IPS-15b (cell line): ENCODE data around the gene BCLAF1.

ENCODE experiments used
- H3K27me3 ChIP-seq: one replicate; pipeline ENCODE4 v1.6.1; 2013; ENCODE audit warnings: low read length; ENCODE audit not compliant: control insufficient read depth, insufficient read depth
- H3K36me3 ChIP-seq: one replicate; pipeline ENCODE4 v1.6.1; 2013; ENCODE audit warnings: low read length; ENCODE audit not compliant: control insufficient read depth, insufficient read depth
- H3K4me1 ChIP-seq: one replicate; pipeline ENCODE4 v1.6.1; 2013; ENCODE audit warnings: mild to moderate bottlenecking, low read length; ENCODE audit not compliant: control insufficient read depth, insufficient read depth
- H3K4me3 ChIP-seq: one replicate; pipeline ENCODE4 v1.5.1; 2013; ENCODE audit warnings: low read depth, low read length
- H3K9ac ChIP-seq: one replicate; pipeline ENCODE4 v1.6.1; 2013; ENCODE audit warnings: low read depth, mild to moderate bottlenecking, low read length
- H3K9me3 ChIP-seq: one replicate; pipeline ENCODE4 v1.6.1; 2013; ENCODE audit warnings: mild to moderate bottlenecking, low read length; ENCODE audit not compliant: control insufficient read depth, insufficient read depth

Gene BCLAF1

DNA sequence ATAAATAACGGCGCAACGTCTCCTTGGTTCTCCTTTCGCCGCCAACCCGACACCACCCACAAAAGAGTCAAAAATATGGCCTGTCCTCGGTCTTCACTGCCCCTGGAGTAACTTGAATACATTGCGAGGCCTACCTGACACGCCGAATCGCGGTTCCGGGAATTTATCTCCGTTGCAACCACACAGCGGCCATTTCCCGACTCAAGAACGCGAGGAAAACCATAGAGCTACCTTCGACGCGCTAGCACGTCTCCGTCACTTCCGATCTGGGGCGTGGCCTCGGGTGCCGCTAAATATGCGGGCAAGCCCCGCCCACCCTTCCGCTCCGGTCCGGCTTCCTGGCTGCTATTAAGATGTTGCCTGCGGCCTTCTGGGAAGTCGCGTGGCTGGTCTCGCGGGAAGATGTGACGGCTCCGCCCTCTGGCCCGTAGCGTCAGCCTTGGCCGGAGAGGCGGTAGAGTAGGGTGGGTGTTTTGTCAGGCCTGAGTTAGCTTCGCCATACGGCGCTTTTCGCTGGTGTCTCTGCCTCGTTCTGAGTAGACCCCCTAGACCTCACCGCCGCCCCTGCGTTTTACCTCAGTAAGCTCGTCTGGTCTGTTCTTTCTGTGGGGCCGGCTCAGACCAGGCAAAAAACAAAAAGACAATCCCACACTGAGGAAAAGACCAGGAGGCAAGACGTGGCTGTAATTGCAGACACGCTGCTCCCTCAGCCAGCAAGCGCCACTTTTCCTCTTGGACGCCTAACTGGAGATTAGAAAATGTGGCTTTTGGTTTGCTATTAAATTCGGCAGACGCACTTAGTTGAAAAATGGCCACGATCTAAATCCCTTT lies at the start of gene BCLAF1:
Gene BCLAF1 (minus strand): TSS at position 268 of the 831 bp plus-strand sequence. CDS start 9,980 bp downstream, outside the sequence.
- Histone ChIP-seq H3K27me3 (no peaks in the 10 kb centered on the region), H3K9me3 (no peaks in the 10 kb centered on the region), H3K9ac (peak within 1 kb of the TSS; percentile 100), H3K4me1 (peaks cover 11% of the 10 kb centered on the region), H3K4me3 (peak within 1 kb of the TSS; percentile 100), H3K36me3 (peaks cover 2% of the 10 kb centered on the region)

DNA sequence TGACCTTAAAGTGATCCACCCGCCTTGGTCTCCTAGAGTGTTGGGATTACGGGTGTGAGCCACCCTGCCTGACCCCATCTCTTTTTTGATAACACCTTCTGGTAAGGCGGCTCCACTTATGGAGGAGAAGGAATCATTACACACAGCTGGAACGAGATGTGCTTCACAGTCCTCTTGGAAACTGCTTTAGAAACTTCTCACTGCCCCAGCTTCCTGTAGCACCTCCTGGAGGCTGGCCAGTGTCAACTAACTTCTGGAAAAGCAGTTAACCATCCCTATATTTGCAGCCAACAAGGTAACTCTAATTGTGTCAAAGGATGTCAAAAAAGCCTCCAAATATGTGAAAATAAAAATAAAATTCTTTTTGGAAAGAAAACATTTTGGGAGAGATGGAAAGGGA lies 48.8 kb upstream of the BCLAF1 start:
- H3K27me3 ChIP-seq, result no peaks in the 10 kb centered on the region
- no peaks in the 10 kb centered on the region for H3K9me3 ChIP-seq
- H3K4me1 ChIP-seq, result no peaks in the 10 kb centered on the region
- no peak overlapping the region for H3K9ac ChIP-seq
- no peak overlapping the region for H3K4me3 ChIP-seq
- no peaks in the 10 kb centered on the region for H3K36me3 ChIP-seq

- Histone ChIP-seq H3K27me3 (no peaks in the 10 kb centered on the region), H3K4me1 (no peaks in the 10 kb centered on the region), H3K9me3 (no peaks in the 10 kb centered on the region), H3K9ac (no peak overlapping the region), H3K36me3 (no peaks in the 10 kb centered on the region), H3K4me3 (no peak overlapping the region)
Observed at GRCh38 chr6:136337606-136338005, 48.0 kb upstream of the BCLAF1 start.

GRCh38 chr6:136337121-136337520 lies 47.5 kb upstream of the BCLAF1 start:
- Histone ChIP-seq H3K9me3 (no peaks in the 10 kb centered on the region), H3K4me1 (no peaks in the 10 kb centered on the region), H3K9ac (no peak overlapping the region), H3K36me3 (no peaks in the 10 kb centered on the region), H3K4me3 (no peak overlapping the region), H3K27me3 (no peaks in the 10 kb centered on the region)

DNA sequence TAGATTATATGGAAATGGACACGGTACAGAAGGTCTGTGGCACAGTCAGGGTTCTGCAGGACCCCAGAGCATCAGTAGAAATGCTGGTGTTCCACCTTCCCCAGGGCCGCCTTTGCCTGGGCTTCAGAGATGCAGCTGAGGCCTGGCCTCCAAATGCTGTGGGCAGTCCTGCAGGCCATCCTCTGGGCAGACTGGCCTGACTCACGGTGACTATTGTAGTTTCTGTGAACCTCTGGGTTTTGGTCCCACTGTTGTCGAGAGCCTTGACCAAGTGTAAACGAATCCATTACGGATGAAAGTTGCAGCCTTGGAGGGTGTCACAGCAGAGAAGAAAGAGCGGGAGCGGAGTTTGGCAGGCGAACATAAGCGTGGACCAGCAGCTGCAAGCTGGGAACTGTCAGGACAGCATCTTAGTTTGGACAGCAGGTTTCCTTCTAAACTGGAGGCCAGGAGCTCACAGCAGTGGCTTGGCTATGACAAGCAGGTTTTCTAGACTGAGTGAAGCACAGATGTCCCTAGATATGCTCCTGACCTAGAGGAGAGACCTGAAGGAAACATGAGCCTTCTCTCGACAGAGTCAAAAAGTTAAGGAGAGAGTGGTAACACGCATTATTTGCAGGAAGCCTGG lies 46.2 kb upstream of the BCLAF1 start:
- H3K27me3 ChIP-seq, result no peaks in the 10 kb centered on the region
- no peaks in the 10 kb centered on the region for H3K36me3 ChIP-seq
- no peak overlapping the region for H3K4me3 ChIP-seq
- H3K9ac ChIP-seq, result no peak overlapping the region
- no peaks in the 10 kb centered on the region for H3K4me1 ChIP-seq
- H3K9me3 ChIP-seq, result no peaks in the 10 kb centered on the region

DNA sequence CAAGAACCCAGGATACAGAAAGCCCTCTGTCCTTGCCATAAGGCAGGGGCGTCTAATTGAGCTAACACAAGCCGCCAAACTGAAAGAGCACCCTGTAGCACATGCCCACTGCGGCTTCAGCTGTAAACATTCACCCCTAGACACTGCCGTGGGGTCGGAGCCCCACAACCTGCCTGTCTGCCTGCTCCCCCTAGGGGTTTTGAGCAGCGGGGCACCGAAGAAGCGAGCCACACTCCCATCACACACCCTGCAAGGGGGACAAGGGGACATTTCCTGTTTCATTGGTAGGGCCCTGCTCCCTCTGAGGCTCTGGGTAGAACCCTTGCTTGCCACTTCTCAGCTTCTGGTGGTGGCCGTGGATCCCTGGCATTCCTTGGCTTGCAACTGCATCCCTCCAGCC lies 45.2 kb upstream of the BCLAF1 start:
- Histone ChIP-seq H3K27me3 (no peaks in the 10 kb centered on the region), H3K4me3 (no peak overlapping the region), H3K9me3 (no peaks in the 10 kb centered on the region), H3K9ac (no peak overlapping the region), H3K36me3 (no peaks in the 10 kb centered on the region), H3K4me1 (no peaks in the 10 kb centered on the region)

- H3K9me3 ChIP-seq, result no peaks in the 10 kb centered on the region
Observed at GRCh38 chr6:136334465-136334846, 44.8 kb upstream of the BCLAF1 start.

GRCh38 chr6:136333824-136334464 lies 44.3 kb upstream of the BCLAF1 start:
- Histone ChIP-seq H3K36me3 (no peaks in the 10 kb centered on the region), H3K4me1 (no peaks in the 10 kb centered on the region), H3K4me3 (no peak overlapping the region), H3K9me3 (no peaks in the 10 kb centered on the region), H3K9ac (no peak overlapping the region), H3K27me3 (no peaks in the 10 kb centered on the region)

More at GRCh38 chr6:136334465-136334846, 44.8 kb upstream of the BCLAF1 start:
- no peak overlapping the region for H3K9ac ChIP-seq
- H3K36me3 ChIP-seq, result no peaks in the 10 kb centered on the region
- H3K4me3 ChIP-seq, result no peak overlapping the region
- no peaks in the 10 kb centered on the region for H3K4me1 ChIP-seq
- no peaks in the 10 kb centered on the region for H3K27me3 ChIP-seq

DNA sequence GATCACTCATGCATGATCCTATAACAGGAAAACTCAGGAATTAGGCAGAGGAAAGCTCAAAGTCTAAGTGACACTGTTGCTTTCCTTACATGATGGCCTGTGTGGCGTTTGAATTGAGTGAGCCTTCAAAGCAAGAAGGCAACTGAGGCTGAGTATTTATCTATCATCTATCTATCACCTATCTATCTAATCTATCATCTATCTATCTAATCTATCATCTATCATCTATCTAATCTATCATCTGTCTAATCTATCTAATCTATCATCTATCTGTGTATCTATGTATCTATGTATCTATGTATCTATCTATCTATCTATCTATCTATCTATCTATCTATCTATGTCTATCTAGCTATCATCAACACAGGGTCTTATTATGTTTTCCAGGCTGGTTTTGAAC lies 41.8 kb upstream of the BCLAF1 start:
- H3K27me3 ChIP-seq, result no peaks in the 10 kb centered on the region
- no peak overlapping the region for H3K4me3 ChIP-seq
- no peaks in the 10 kb centered on the region for H3K36me3 ChIP-seq
- H3K9me3 ChIP-seq, result no peaks in the 10 kb centered on the region
- no peak overlapping the region for H3K9ac ChIP-seq
- no peaks in the 10 kb centered on the region for H3K4me1 ChIP-seq

DNA sequence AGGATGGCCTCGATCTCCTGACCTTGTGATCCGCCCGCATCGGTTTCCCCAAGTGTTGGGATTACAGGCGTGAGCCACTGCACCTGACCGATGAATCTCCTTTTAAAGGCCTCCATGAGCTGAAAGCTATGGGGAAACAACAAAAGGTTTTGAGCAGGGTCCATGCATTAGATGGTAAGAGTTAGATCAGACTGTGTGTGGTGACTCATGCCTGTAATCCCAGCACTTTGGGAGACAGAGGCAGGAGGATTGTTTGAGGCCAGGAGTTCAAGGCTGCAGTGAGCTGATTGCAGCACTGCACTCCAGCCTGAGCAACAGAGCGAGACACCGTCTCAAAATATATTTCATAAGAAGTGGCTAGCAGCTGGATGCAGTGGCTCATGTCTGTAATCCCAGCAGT lies 41.0 kb upstream of the BCLAF1 start:
- Histone ChIP-seq H3K4me1 (no peaks in the 10 kb centered on the region), H3K4me3 (no peak overlapping the region), H3K27me3 (no peaks in the 10 kb centered on the region), H3K9ac (no peak overlapping the region), H3K36me3 (no peaks in the 10 kb centered on the region), H3K9me3 (no peaks in the 10 kb centered on the region)

DNA sequence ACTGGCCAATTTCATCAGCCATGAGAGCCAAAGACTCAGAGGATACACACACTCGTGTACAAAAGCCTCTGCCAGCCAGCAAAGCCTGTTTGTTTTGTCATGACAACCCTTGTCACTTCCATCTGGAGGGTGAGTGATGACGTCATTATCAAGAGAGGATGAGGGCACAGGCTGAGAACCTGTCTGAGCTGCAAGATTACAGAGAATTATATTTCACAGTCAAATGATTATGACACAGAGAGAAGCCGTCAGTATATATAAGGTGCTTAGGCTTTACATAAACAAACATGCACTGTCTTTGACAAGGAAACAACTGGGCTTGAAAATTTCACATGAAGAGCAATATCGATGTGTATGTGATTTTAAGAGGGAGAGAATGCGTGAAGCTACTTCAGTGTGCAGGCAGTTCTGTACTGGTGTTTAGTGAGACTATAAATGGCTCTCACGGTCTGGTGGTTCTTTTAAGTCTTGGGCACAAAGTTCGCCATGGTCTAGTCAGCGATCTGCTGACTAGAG lies 36.5 kb upstream of the BCLAF1 start:
- H3K9ac ChIP-seq, result no peak overlapping the region
- H3K27me3 ChIP-seq, result no peaks in the 10 kb centered on the region
- no peaks in the 10 kb centered on the region for H3K9me3 ChIP-seq
- no peaks in the 10 kb centered on the region for H3K4me1 ChIP-seq
- H3K36me3 ChIP-seq, result no peaks in the 10 kb centered on the region
- H3K4me3 ChIP-seq, result no peak overlapping the region
